HUDEP-2 (cell line): Measurements from ENCODE around the gene SLC39A9.
A peak's percentile ranks its signal among the peaks of the same experiment; 100 is the strongest.
"Not testable (repeated sequence)": the region's sequence is repeated elsewhere in the genome, so short reads cannot be mapped to it uniquely, and the experiment has no call there.

Experiments used
- DNase-seq, 76 experiments: peaks; one replicate each; lab custom pipeline; 2025; ENCODE audit not compliant: unreplicated experiment in 76 of 76; lab: John Stamatoyannopoulos, UW

SLC39A9 gene

DNA sequence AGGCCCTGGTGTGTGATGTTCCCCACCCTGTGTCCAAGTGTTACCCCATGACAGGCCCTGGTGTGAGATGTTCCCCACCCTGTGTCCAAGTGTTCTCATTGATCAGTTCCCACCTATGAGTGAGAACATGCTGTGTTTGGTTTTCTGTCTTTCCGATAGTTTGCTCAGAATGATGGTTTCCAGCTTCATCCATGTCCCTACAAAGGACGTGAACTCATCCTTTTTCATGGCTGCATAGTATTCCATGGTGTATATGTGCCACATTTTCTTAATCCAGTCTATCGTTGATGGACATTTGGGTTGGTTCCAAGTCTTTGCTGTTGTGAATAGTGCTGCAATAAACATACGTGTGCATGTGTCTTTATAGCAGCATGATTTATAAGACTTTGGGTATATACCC, 17.6 kb downstream of the SLC39A9 start:
- DNase-seq, result not testable (repeated sequence)

DNA sequence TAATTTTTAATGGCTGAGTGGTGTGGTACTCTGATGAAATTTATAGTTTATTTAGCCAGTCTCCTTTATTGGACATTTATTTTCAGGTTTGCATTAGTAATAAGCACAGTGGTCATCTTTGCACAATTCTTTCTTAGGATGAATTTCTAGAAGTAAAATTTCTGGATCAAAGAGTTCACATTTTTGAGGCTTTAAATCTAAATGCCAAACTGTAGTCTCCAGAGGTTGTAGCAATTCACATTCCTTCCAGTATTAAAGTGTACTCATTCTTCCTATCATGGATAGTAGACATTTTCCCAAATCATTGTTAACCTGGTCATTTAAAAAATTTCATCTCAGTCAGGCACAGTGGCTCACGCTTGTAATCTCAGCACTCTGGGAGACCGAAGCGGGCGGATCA, 24.8 kb downstream of the SLC39A9 start:
- DNase-seq, result no peak

DNA sequence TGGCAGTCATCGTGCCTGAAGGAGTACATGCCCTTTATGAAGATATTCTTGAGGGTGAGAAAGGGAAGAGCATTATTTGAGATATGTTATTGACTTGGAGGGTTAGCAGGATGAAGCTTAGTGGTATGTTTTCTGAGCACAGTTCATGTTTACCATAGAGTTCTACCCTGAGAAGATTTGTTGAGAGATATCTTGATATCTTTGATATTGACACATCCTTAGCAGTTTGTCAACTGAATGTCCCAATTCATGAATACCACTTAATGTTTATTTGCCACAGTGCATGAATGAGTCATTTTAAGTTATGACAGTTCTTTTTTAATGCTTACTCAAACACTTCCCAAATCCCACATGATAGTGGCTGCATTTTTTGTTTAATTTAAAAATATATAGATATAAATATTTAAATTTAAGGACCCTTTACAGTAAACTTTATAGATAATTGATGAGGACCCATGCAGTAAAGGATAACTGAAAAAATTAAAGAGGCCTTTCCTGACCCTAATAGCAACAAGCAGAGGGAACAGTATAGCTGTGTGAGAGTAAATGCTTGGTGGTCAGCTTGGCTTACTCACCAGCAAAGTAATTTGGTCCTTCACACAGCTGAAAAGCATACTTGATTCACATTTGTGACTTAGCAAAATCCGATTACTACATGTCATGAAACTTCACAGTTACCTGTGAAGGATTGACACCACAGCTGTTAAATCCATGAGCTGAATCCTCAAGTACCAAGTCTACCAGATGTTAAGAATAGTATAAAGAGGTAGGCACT, 25.8 kb downstream of the SLC39A9 start:
- no peak for DNase-seq

DNA sequence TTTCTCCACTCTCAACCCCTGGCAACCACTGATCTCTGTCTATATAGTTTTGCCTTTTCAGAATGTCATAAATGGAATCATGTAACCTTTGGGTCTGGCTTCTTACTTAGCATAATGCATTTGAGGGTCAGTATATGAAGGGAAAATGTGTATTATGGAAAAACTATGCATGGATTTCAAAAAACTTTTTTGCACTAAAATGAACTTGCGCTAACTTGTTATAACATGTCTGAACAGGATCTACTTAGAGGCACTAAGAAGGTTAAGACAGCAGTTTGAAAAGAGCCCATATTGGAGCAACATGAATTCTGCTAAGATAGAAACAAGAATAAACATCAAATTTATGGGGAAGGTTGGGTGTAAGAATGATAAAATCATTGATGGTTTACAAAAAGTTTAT, 29.1 kb downstream of the SLC39A9 start:
- DNase-seq, result no peak

DNA sequence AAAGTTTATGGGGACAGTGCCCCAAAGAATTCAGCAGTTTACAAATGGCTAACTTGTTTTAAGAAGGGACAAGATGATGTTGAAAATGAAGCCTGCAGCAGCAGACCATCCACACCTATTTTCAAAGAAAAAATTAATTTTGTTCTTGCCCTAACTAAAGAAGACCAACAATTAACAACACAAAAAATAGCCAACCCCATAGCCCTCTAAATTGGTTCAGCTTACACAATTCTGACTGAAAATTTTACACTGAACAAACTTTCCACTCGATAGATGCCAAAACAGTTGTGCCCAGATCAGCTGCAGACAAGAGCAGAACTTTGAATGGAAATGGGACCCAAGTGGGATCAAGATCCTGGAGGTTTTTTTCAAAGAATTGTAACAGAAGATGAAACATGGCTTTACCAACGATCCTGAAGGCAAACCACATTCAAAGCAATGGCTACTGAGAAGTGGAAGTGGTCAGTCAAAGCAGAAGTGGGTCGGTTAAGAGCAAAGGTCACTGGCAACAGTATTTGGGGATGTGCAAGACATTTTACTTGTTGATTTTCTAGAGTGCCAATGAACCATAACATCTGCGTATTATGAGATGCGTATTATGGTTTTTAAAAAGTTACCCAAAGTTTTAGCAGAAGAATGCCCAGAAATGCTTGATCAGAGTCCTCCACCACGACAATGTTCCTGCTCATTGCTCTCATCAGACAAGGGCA, 30.0 kb downstream of the SLC39A9 start:
- no peak for DNase-seq

DNA sequence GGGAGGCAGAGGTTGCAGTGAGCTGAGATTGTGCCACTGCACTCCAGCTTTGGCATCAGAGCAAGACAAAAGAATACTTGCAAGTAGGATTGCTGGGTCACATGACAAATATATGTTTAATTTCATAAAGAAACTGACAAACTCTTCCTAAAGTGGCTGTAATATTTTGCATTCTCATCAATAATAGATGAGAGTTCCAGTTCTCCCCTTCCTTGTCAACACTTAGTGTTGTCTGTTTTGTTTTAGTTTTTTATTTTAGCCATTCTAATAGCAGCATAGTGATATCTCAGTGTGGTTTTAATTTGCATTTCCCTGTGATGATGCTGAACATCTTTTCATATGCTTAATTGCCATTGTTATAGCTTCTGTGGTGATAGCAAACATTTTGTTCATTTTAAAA, 31.2 kb downstream of the SLC39A9 start:
- no peak for DNase-seq

DNA sequence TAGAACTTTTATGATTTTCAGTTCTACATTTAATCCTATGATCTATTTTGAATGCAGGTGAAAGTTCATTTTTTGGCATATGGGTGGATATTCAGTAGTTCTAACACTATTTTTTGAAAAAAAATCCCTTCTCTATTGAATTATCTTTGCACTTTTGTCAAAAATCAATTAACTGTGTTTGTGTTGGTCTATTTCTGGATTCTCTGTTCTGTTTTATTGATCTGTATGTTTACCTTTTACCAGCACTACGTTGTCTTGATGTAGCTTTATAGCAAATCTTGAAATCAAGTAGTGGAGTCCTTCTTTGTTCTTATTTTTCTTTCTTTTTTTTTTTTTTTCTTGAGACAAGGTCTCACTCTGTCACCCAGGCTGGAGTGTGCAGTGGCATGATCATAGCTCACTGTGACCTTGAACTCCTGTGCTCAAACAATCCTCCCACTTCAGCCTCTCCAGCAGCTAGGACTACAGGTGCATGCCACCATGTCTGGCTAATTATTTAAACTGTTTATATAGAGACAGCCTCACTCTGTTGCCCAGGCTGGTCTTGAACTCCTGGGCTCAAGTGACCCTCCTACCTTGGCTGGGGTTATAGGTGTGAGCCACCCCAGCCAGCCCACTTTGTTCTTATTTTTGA, 31.9 kb downstream of the SLC39A9 start:
- DNase-seq, result no peak

DNA sequence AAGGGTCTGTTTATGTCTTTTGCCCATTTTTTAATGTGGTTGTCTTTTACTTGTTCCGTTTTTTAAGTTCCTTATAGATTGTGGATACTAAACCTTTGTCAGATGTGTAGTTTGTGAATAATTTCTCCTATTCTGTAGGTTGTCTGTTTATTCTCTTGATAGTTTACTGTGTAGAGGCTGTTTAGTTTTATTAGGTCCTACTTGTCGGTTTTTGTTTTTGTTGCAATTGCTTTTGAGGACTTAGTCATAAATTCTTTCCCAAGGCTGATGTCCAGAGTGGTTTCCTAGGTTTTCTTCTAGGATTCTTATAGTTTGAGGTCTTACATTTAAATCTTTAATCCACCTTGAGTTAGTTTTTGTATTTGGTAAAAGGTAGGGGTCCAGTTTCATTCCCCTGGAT, 33.9 kb downstream of the SLC39A9 start:
- no peak for DNase-seq

DNA sequence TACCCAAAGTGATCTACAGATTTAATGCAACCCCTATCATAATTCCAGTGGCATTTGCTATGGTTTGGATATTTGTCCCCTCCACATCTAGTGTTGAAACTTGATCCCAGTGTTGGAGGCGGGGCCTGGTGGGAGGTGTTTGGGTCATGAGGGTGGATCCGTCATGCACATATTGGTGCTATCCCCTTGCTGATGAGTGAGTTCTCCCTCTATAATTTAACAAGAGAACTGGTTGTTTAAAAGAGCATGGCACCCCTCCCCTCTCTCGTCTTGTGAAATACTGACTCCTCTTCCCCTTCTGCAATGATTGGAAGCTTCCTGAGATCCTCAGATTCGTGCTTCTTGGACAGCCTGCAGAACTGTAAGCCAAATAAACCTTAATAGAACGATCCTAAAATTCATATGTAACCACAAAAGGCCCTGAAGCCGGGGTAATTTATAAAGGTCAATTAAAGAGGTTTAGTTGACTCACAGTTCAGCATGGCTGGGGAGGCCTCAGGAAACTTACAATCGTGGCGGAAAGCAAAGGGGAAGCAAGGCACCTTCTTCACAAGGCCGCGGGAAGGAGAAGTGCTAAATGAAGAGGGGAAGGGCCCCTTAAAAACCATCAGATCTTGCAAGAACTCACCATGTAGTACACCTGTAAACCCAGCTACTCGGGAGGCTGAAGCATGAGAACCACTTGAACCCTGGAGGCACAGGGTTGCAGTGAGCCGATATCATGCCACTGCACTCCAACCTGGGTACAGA, 41.2 kb downstream of the SLC39A9 start:
- DNase-seq, result no peak

DNA sequence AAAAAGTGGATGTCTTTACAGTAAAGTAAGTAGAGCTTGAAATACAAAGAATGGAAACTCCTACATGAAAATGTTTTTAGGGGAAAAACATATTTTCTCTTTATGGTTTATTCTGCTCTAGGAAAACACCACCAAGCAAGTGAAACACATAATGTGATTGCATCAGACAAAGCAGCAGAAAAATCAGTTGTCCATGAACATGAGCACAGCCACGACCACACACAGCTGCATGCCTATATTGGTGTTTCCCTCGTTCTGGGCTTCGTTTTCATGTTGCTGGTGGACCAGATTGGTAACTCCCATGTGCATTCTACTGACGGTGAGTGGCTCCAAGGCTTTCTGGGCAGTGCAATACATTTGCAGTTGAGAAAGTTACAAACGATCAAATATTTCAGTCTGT, 43.5 kb downstream of the SLC39A9 start:
- no peak for DNase-seq

DNA sequence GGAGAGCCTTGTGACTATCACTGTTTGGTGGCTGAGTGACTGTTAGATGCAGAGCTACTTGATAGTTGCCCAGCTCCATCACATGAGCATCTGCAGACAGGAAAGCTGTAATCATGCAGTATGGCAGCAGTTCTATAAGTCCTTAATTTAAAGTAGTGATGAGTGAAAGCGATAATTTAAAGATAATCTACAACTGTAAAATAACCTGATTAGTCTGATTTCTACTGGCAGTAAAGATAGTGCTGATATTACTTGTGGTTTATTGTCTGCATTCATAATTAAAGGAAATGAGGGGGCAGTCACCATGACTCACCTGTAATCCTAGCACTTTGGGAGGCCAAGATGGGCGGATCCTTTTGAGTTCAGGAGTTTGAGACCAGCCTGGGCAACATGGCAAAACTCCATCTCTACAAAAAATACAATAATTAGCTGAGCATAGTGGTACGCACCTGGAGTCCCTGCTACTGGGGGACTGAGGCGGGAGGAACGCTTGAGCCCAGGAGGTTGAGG, 44.9 kb downstream of the SLC39A9 start:
- no peak for DNase-seq

DNA sequence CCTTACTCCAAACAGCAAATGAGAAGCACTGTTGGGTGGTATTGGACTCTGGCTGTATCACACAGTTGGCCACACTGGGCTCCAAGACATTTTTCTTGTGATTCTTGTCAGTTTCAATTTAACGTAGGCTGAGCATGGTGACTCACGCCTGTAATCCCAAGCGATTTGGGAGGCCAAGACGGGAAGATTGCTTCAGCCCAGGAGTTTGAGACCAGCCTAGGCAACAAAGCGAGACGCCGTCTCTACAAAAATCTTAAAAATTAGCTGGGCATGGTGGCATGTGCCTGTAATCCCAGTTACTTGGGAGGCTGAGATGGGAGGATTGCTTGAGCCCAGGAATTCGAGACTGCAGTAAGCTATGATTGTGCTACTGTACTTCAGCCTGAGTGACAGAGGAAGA, 50.7 kb downstream of the SLC39A9 start:
- no peak for DNase-seq

DNA sequence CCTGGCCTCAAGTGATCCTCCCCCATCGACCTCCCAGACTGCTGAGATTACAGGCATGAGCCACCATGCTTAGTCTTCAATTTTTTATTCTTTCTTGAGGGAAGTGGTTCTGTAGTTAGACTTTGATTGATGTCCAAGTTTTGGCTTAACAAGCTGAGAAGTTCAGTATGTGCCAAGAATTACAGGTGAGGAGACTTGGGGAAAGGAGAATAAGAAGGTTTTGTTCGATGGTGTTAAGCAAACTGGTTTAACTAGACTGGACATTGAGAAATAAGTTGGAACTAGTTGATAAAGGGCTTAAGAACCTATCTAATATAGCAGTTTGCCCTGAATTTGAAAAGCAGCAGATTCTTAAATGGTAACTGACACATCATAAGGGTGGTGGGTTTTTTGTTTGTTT, 53.4 kb downstream of the SLC39A9 start:
- no peak for DNase-seq

DNA sequence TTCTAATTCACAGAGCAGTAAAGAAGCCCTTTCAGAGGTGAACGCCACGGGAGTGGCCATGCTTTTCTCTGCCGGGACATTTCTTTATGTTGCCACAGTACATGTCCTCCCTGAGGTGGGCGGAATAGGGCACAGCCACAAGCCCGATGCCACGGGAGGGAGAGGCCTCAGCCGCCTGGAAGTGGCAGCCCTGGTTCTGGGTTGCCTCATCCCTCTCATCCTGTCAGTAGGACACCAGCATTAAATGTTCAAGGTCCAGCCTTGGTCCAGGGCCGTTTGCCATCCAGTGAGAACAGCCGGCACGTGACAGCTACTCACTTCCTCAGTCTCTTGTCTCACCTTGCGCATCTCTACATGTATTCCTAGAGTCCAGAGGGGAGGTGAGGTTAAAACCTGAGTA, 59.9 kb downstream of the SLC39A9 start:
- DNase-seq, result no peak

DNA sequence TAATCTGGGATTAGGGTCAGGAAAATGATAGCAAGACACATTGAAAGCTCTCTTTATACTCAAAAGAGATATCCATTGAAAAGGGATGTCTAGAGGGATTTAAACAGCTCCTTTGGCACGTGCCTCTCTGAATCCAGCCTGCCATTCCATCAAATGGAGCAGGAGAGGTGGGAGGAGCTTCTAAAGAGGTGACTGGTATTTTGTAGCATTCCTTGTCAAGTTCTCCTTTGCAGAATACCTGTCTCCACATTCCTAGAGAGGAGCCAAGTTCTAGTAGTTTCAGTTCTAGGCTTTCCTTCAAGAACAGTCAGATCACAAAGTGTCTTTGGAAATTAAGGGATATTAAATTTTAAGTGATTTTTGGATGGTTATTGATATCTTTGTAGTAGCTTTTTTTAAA, 60.6 kb downstream of the SLC39A9 start:
- no peak for DNase-seq

DNA sequence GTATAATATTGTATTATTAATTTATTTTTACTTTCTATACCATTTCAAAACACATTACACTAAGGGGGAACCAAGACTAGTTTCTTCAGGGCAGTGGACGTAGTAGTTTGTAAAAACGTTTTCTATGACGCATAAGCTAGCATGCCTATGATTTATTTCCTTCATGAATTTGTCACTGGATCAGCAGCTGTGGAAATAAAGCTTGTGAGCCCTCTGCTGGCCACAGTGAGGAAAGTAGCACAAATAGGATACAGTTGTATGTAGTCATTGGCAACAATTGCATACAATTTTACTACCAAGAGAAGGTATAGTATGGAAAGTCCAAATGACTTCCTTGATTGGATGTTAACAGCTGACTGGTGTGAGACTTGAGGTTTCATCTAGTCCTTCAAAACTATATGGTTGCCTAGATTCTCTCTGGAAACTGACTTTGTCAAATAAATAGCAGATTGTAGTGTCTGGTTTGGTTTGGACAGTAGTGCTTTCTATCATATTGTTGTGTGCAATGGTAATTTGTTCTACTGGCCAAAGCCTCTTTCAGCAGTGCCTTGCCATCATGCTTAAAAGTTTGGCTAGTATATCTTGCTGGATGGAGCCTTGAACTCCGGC, 61.7 kb downstream of the SLC39A9 start:
- DNase-seq, result peak in 48 of 76 experiments; percentile 3 to 65 (median 25)

DNA sequence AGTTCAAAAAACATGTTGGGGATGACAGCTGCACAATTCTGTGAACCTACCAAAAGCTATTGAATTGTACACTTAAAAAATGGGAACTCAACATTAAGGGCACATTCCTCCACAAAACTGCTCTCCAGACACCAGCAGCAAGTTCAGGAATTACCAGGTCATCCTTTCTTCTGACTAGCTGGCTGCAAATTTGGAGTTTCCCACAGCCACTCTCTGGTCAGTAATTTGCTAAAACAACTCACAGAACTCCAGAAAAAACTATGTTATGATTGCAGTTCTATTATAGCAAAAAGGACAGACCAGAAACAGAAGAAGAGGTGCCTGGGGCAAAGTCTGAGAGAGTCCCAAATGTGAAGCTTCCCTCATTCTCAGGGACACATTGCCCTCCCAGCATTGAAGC, 65.9 kb downstream of the SLC39A9 start:
- no peak for DNase-seq

DNA sequence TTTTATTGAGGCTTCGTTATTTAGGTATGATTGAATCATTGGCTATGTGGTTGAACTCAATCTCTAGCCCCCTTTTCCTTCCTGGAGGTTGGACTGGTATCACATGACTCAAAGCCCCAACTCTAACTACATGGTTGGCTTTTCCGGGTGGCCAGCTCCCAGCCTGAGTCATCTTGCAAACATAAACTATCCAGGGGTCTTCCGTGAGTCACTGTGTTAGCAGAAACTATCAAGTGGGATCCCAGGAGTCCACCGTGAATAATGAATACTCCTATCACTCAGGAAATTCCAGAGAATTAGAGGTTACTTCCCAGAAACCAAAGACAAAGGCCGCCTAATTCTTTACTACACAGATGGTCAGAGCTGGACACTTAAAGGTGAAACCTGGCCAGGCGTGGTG, 66.3 kb downstream of the SLC39A9 start:
- no peak for DNase-seq

DNA sequence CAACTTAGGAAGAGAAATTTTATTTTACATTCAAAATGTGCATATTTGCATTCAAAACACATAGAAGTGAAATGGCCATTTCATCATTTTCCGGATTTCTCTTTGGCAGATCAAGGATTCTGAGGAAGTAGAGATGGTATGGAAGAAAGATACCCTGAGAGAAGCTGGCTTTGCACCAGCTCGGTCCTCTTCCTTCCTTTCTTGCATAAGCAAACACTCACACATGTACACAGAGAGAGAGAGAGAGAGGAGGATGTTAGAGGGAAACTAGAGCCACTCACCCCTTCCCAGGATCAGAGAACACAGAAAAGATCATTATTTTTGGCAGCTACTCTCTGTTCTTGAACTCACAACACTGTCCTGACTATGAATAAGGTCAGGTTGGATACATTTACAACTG, 70.5 kb downstream of the SLC39A9 start:
- DNase-seq, result no peak

DNA sequence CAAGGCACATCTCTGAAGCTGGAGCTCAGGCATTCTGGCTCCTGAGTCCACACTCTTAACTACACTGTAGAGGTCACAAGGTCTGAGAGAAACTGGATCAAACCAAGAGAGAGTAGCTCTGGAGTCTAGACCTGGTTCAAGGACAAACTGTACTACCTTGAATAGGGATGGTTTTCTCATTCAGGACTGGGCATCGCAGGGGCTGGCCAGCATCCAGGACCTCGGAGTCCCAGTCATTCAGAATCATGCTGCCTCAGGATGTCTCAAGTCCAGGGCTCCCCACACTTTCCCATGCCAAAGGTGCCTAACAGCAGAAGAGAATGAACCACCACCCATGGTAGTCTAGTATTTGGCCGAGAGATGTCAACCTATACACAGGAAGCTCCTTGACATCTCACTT, 72.9 kb downstream of the SLC39A9 start:
- DNase-seq, result no peak

DNA sequence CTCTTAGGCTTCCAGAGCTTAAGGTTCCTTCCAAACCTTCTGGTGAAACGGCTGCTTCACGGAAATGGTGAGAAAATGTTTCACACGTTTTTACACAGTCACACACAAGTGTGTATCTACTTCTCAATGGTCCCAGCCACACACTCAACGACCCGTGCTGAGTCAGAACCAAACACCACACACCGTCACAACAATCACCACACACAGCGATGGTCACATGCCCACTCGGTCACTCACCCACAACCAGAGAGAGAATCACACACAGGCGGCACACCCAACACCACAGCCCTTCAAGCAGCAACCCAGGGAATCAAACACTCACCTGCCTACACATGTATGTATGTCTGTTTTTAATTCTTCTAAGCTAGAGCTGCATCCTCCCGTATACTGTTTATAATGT, 73.4 kb downstream of the SLC39A9 start:
- DNase-seq, result no peak
